ENCODE data around the gene ST6GALNAC4. TPM values are rescaled to one million over a fixed set of nuclear protein-coding genes. Genes with fewer than 3 reads are reported as not detected.

The ST6GALNAC4 gene
- total RNA-seq, 1 donor from 2014 or later, result 5.5 TPM

GRCh38 chr9:127915325-127915752, 1.5 kb downstream of the ST6GALNAC4 start:
- Mint-ChIP-seq H3K9me3 (no peaks in the 10 kb centered on the region), H3K4me1 (peaks cover 34% of the 10 kb centered on the region), H3K36me3 (no peaks in the 10 kb centered on the region), H3K27me3 (ENCODE audit: insufficient read depth, low read depth) (peaks cover 6% of the 10 kb centered on the region), H3K4me3 (no peak overlapping the region), H3K27ac (no peak overlapping the region)
- Histone ChIP-seq H3K36me3 (no peaks in the 10 kb centered on the region), H3K79me2 (ENCODE audit: low read depth) (no peaks in the 10 kb centered on the region), H3F3A (ENCODE audit: low read depth) (peaks cover 10% of the 10 kb centered on the region), H3K4me3 (no peak overlapping the region), H3K27me3 (peaks cover 23% of the 10 kb centered on the region), H3K4me1 (no peaks in the 10 kb centered on the region), H3K27ac (no peak overlapping the region), H3K4me2 (no peak overlapping the region), H3K9ac (no peak overlapping the region), H2AFZ (replicated peaks) (no peak overlapping the region), H4K20me1 (ENCODE audit: low read depth) (no peaks in the 10 kb centered on the region), H3K9me3 (ENCODE audit: low read depth) (no peaks in the 10 kb centered on the region)
- no peak for TF ChIP-seq EZH2phosphoT487 (IDR thresholded peaks at IDR 0.05)
- TF ChIP-seq EZH2 (IDR thresholded peaks at IDR 0.05), result no peak
- no peak for TF ChIP-seq CTCF (IDR thresholded peaks at IDR 0.05)
- no peak for DNase-seq (ENCODE audit: low spot score)

- no peak overlapping the region for H3K4me2 ChIP-seq
- no peaks in the 10 kb centered on the region for H3K9me3 Mint-ChIP-seq
- no peaks in the 10 kb centered on the region for H3K4me1 ChIP-seq
- no peak overlapping the region for H2AFZ ChIP-seq (replicated peaks)
- peaks cover 23% of the 10 kb centered on the region for H3K27me3 ChIP-seq
- H3K79me2 ChIP-seq (ENCODE audit: low read depth), result no peaks in the 10 kb centered on the region
- H3K4me1 Mint-ChIP-seq, result peaks cover 29% of the 10 kb centered on the region
- H3K9ac ChIP-seq, result no peak overlapping the region
- no peaks in the 10 kb centered on the region for H3K36me3 Mint-ChIP-seq
- no peak for DNase-seq (ENCODE audit: low spot score)
- peaks cover 8% of the 10 kb centered on the region for H3K27me3 Mint-ChIP-seq (ENCODE audit: insufficient read depth, low read depth)
- TF ChIP-seq CTCF (IDR thresholded peaks at IDR 0.05) (no peak), EZH2 (IDR thresholded peaks at IDR 0.05) (no peak), EZH2phosphoT487 (IDR thresholded peaks at IDR 0.05) (no peak)
- H3K27ac ChIP-seq, result no peak overlapping the region
- no peaks in the 10 kb centered on the region for H3K9me3 ChIP-seq (ENCODE audit: low read depth)
- no peak overlapping the region for H3K27ac Mint-ChIP-seq
- H3K36me3 ChIP-seq, result no peaks in the 10 kb centered on the region
- H3K4me3 ChIP-seq, result no peak overlapping the region
- no peak overlapping the region for H3K4me3 Mint-ChIP-seq
- peaks cover 10% of the 10 kb centered on the region for H3F3A ChIP-seq (ENCODE audit: low read depth)
- H4K20me1 ChIP-seq (ENCODE audit: low read depth), result no peaks in the 10 kb centered on the region
Observed at GRCh38 chr9:127913682-127914081, 3.2 kb downstream of the ST6GALNAC4 start.

GRCh38 chr9:127912882-127913281, 4.0 kb downstream of the ST6GALNAC4 start:
- peaks cover 6% of the 10 kb centered on the region for H3F3A ChIP-seq (ENCODE audit: low read depth)
- Mint-ChIP-seq H3K4me3 (no peak overlapping the region), H3K9me3 (no peaks in the 10 kb centered on the region), H3K27me3 (ENCODE audit: insufficient read depth, low read depth) (peaks cover 7% of the 10 kb centered on the region), H3K36me3 (no peaks in the 10 kb centered on the region), H3K27ac (peak overlapping the region; percentile 83), H3K4me1 (peaks cover 21% of the 10 kb centered on the region)
- no peaks in the 10 kb centered on the region for H3K79me2 ChIP-seq (ENCODE audit: low read depth)
- no peak overlapping the region for H3K4me3 ChIP-seq
- TF ChIP-seq CTCF (IDR thresholded peaks at IDR 0.05) (no peak), EZH2phosphoT487 (IDR thresholded peaks at IDR 0.05) (no peak), EZH2 (IDR thresholded peaks at IDR 0.05) (no peak)
- H3K27me3 ChIP-seq, result peaks cover 23% of the 10 kb centered on the region
- H3K9me3 ChIP-seq (ENCODE audit: low read depth), result no peaks in the 10 kb centered on the region
- no peak overlapping the region for H2AFZ ChIP-seq (replicated peaks)
- H3K4me2 ChIP-seq, result no peak overlapping the region
- H3K4me1 ChIP-seq, result no peaks in the 10 kb centered on the region
- H3K36me3 ChIP-seq, result no peaks in the 10 kb centered on the region
- H3K27ac ChIP-seq, result no peak overlapping the region
- no peak for DNase-seq (ENCODE audit: low spot score)
- no peaks in the 10 kb centered on the region for H4K20me1 ChIP-seq (ENCODE audit: low read depth)
- no peak overlapping the region for H3K9ac ChIP-seq
